ENCODE measurements around the gene PRELID1. TPM values are rescaled to one million over a fixed set of nuclear protein-coding genes. Genes with fewer than 3 reads are reported as not detected.

The PRELID1 gene
- total RNA-seq, 1 donor, result 82.2 TPM

- no peak for DNase-seq (ENCODE audit: insufficient read length, low spot score, missing footprints)
- no peak overlapping the region for H3K4me3 ChIP-seq (ENCODE audit: insufficient read depth, low read length)
- H4K20me1 ChIP-seq (ENCODE audit: insufficient read depth, low read length), result peaks cover 2% of the 10 kb centered on the region
- no peaks in the 10 kb centered on the region for H3K4me1 ChIP-seq (ENCODE audit: insufficient read depth, low read length)
- no peaks in the 10 kb centered on the region for H3K79me2 ChIP-seq (ENCODE audit: insufficient read depth, low read length)
- H3K9me3 ChIP-seq (ENCODE audit: low read depth, low read length), result no peaks in the 10 kb centered on the region
- H3K36me3 ChIP-seq (ENCODE audit: insufficient read depth, low read length), result peaks cover 78% of the 10 kb centered on the region
- H3K27ac ChIP-seq (ENCODE audit: low read depth, low read length), result no peak overlapping the region
- TF ChIP-seq CTCF (IDR thresholded peaks at IDR 0.05; ENCODE audit: extremely low read depth, low read depth, low read length), result no peak
- no peaks in the 10 kb centered on the region for H3K27me3 ChIP-seq (ENCODE audit: insufficient read depth, low read length)
- H2AFZ ChIP-seq (ENCODE audit: low read length), result no peak overlapping the region
- H3K4me2 ChIP-seq (ENCODE audit: insufficient read depth, low read length), result no peak overlapping the region
Observed at GRCh38 chr5:177293819-177294581, 9.6 kb upstream of the PRELID1 start.

DNA sequence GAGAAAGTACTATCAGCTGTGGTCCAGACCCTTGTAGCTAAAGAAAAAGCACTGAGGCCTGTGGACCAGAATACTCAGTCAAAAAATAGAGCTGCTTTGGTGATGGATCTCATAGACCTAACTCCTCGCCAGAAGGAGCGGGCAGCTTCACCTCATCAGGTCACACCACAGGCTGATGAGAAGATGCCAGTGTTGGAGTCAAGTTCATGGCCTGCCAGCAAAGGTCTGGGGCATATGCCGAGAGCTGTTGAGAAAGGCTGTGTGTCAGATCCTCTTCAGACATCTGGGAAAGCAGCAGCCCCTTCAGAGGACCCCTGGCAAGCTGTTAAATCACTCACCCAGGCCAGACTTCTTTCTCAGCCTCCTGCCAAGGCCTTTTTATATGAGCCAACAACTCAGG is 9.0 kb upstream of the PRELID1 start:
- H3K4me2 ChIP-seq (ENCODE audit: insufficient read depth, low read length), result no peak overlapping the region
- no peak for TF ChIP-seq CTCF (IDR thresholded peaks at IDR 0.05; ENCODE audit: extremely low read depth, low read depth, low read length)
- no peak overlapping the region for H2AFZ ChIP-seq (ENCODE audit: low read length)
- H3K27me3 ChIP-seq (ENCODE audit: insufficient read depth, low read length), result no peaks in the 10 kb centered on the region
- H3K36me3 ChIP-seq (ENCODE audit: insufficient read depth, low read length), result peaks cover 73% of the 10 kb centered on the region
- H3K4me1 ChIP-seq (ENCODE audit: insufficient read depth, low read length), result no peaks in the 10 kb centered on the region
- no peak for DNase-seq (ENCODE audit: insufficient read length, low spot score, missing footprints)
- H3K79me2 ChIP-seq (ENCODE audit: insufficient read depth, low read length), result peaks cover 3% of the 10 kb centered on the region
- no peak overlapping the region for H3K4me3 ChIP-seq (ENCODE audit: insufficient read depth, low read length)
- H4K20me1 ChIP-seq (ENCODE audit: insufficient read depth, low read length), result peaks cover 2% of the 10 kb centered on the region
- H3K27ac ChIP-seq (ENCODE audit: low read depth, low read length), result no peak overlapping the region
- no peaks in the 10 kb centered on the region for H3K9me3 ChIP-seq (ENCODE audit: low read depth, low read length)

DNA sequence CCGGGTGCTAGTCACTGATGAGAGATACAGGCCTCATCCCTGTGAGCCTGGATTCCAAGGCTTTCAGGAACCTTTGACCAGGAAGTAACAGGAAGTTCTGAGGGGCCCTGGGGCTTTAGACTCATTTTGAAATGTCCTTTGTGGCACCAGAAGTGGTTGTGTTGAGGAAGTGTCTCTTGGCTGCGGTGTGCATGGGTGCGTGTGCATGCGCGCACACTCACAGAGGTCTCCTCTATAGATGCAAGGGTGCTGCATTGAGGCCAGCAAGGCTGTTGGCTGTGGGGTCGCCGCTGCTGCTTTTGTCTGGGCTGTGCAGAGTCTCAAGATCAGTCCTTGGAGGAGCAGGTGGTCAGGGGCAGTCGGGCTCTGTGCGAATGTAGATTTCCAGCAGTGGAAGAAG is 7.7 kb upstream of the PRELID1 start:
- Histone ChIP-seq H3K4me2 (ENCODE audit: insufficient read depth, low read length) (no peak overlapping the region), H3K36me3 (ENCODE audit: insufficient read depth, low read length) (peaks cover 76% of the 10 kb centered on the region), H3K9me3 (ENCODE audit: low read depth, low read length) (no peaks in the 10 kb centered on the region), H4K20me1 (ENCODE audit: insufficient read depth, low read length) (peaks cover 2% of the 10 kb centered on the region), H2AFZ (ENCODE audit: low read length) (no peak overlapping the region), H3K4me3 (ENCODE audit: insufficient read depth, low read length) (no peak overlapping the region), H3K4me1 (ENCODE audit: insufficient read depth, low read length) (no peaks in the 10 kb centered on the region), H3K27ac (ENCODE audit: low read depth, low read length) (no peak overlapping the region), H3K27me3 (ENCODE audit: insufficient read depth, low read length) (no peaks in the 10 kb centered on the region), H3K79me2 (ENCODE audit: insufficient read depth, low read length) (peaks cover 4% of the 10 kb centered on the region)
- no peak for TF ChIP-seq CTCF (IDR thresholded peaks at IDR 0.05; ENCODE audit: extremely low read depth, low read depth, low read length)
- DNase-seq (ENCODE audit: insufficient read length, low spot score, missing footprints), result no peak

DNA sequence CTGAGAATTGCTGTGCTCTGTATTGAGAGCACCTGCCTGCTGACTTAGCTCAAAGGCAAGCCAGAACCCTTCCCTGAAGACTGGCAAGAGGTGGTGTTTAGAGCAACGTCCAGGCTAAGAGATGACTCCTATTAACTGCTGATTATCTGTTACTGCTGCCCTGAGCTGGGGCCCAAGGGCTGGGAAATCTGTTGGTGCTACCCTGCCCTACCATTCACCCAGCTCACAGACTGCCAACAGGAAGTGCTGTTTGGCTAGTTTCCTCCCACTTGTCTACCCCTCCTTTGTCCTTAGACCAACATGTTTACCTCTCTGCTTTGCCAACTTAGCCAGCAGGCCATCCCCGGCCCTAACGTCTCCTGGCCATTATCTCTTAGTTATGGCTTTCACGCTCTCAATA is 7.0 kb upstream of the PRELID1 start:
- no peak for TF ChIP-seq CTCF (IDR thresholded peaks at IDR 0.05; ENCODE audit: extremely low read depth, low read depth, low read length)
- Histone ChIP-seq H3K36me3 (ENCODE audit: insufficient read depth, low read length) (peaks cover 77% of the 10 kb centered on the region), H3K4me3 (ENCODE audit: insufficient read depth, low read length) (no peak overlapping the region), H3K27ac (ENCODE audit: low read depth, low read length) (no peak overlapping the region), H4K20me1 (ENCODE audit: insufficient read depth, low read length) (peaks cover 2% of the 10 kb centered on the region), H3K4me2 (ENCODE audit: insufficient read depth, low read length) (no peak overlapping the region), H3K27me3 (ENCODE audit: insufficient read depth, low read length) (no peaks in the 10 kb centered on the region), H2AFZ (ENCODE audit: low read length) (no peak overlapping the region), H3K4me1 (ENCODE audit: insufficient read depth, low read length) (no peaks in the 10 kb centered on the region), H3K79me2 (ENCODE audit: insufficient read depth, low read length) (peaks cover 8% of the 10 kb centered on the region), H3K9me3 (ENCODE audit: low read depth, low read length) (no peaks in the 10 kb centered on the region)
- DNase-seq (ENCODE audit: insufficient read length, low spot score, missing footprints), result no peak
